MM.1S (cell line): ENCODE results near the gene EXOSC9.

Experiments
- CTCF ChIP-seq: fragments of 300-600 bp; sonication (generic); IDR thresholded peaks from 2 replicates; pipeline ENCODE4 v1.5.1; 2016; ENCODE audit warnings: antibody characterized with exemption, low read length, mixed read lengths
- EZH2 ChIP-seq: fragments of 300-600 bp; sonication (generic); optimal IDR thresholded peaks from 2 replicates; pipeline ENCODE3; 2017; ENCODE audit warnings: low read depth, mild to moderate bottlenecking, antibody characterized with exemption, low read length, mixed read lengths
- EZH2phosphoT487 ChIP-seq: fragments of 300-600 bp; sonication (generic); IDR thresholded peaks from 2 replicates; pipeline ENCODE4 v1.6.1; 2018; ENCODE audit warnings: antibody characterized with exemption, low read length

- TF ChIP-seq EZH2phosphoT487 = no peak
- TF ChIP-seq CTCF = no peak
- no peak for TF ChIP-seq EZH2
Measured at GRCh38 chr4:121794505-121795188, 6.5 kb upstream of the EXOSC9 start.
